Endothelial cell of umbilical vein (primary cell): Measurements from ENCODE around the gene PRKAG2. TPM values are rescaled to one million over a fixed set of nuclear protein-coding genes. Genes with fewer than 3 reads are reported as not detected.
"Not testable (repeated sequence)": the region's sequence is repeated elsewhere in the genome, so short reads cannot be mapped to it uniquely, and the experiment has no call there.

Source experiments
- BruUV-seq: library from RNA; stranded (reverse); fragments of 400-500 nt; replicated peaks from 2 replicates; lab custom pipeline; 2021; lab: Mats Ljungman, UMichigan
- CTCF ChIA-PET: fragments of 300-600, 350-600 bp; sonication (Branson Sonifier 250); formaldehyde crosslinking; loops from one replicate; lab custom pipeline; 2021; ENCODE audit warnings: antibody characterized with exemption, inconsistent platforms; lab: Charles Lee
- POLR2A ChIA-PET: fragments of 300-600, 350-600 bp; sonication (Branson Sonifier 250); formaldehyde crosslinking; loops from one replicate; lab custom pipeline; 2021; ENCODE audit warnings: antibody characterized with exemption, inconsistent platforms; lab: Charles Lee
- DNase-seq: peaks from one replicate; pipeline ENCODE4 v3.0.0-alpha.2; 2011; ENCODE audit warnings: low read depth, low spot score
- FAIRE-seq: peaks from 2 replicates; lab custom pipeline; 2011; peaks lifted over from hg19 to GRCh38; lab: Jason Lieb, UNC
- H2AFZ ChIP-seq: 2 replicates; pipeline ENCODE4 v1.6.0; 2012; ENCODE audit warnings: low read depth, low read length, control low read depth, inconsistent platforms
- H3K27ac ChIP-seq: 2 replicates; pipeline ENCODE4 v1.5.1; 2011; ENCODE audit warnings: low read depth, mild to moderate bottlenecking, control low read depth, low read length, moderate library complexity; ENCODE audit not compliant: insufficient read depth
- H3K27me3 ChIP-seq, 2 experiments: 2 replicates each; pipeline versions ENCODE4 v1.6.0 to v1.6.1; 2011; ENCODE audit warnings: low read length in 2 of 2, mixed read lengths in 1 of 2; ENCODE audit not compliant: control insufficient read depth in 2 of 2, insufficient read depth in 2 of 2
- H3K36me3 ChIP-seq, 2 experiments: 2 replicates in 1 of 2; 3 replicates in 1 of 2; pipeline ENCODE4 v1.5.1; 2011; ENCODE audit warnings: low read length in 2 of 2, mild to moderate bottlenecking in 1 of 2, moderate library complexity in 1 of 2; ENCODE audit not compliant: control insufficient read depth in 2 of 2, insufficient read depth in 2 of 2; ENCODE audit errors: extremely low read depth in 1 of 2
- H3K4me1 ChIP-seq: 3 replicates; pipeline ENCODE4 v1.5.1; 2011; ENCODE audit warnings: mild to moderate bottlenecking, low read length; ENCODE audit not compliant: control insufficient read depth, insufficient read depth; ENCODE audit errors: extremely low read depth
- H3K4me2 ChIP-seq: 2 replicates; pipeline ENCODE4 v1.6.1; 2011; ENCODE audit warnings: low read length, control low read depth, mixed read lengths; ENCODE audit not compliant: insufficient read depth
- H3K4me3 ChIP-seq, 3 experiments: fragments of 200-600 bp in 1 of 3; sonication (generic), shearing (Covaris generic) in 1 of 3; replicated peaks in 1 of 3; 2 replicates each; pipeline ENCODE4 v1.5.1; 2011 to 2016; ENCODE audit warnings: control low read depth in 3 of 3, low read length in 3 of 3, mild to moderate bottlenecking in 2 of 3, inconsistent platforms in 1 of 3, low read depth in 1 of 3, moderate library complexity in 1 of 3; ENCODE audit not compliant: insufficient read depth in 1 of 3
- H3K79me2 ChIP-seq: 2 replicates; pipeline ENCODE4 v1.6.0; 2012; ENCODE audit warnings: low read length, inconsistent platforms; ENCODE audit not compliant: control insufficient read depth, insufficient read depth
- H3K9ac ChIP-seq: replicated peaks from 2 replicates; pipeline ENCODE3; 2011; ENCODE audit warnings: low read length, control low read depth; ENCODE audit not compliant: insufficient read depth; ENCODE audit errors: extremely low read depth
- H3K9me1 ChIP-seq: replicated peaks from 3 replicates; pipeline ENCODE4 v1.6.0; 2011; ENCODE audit warnings: mild to moderate bottlenecking, low read length; ENCODE audit not compliant: control insufficient read depth, insufficient read depth; ENCODE audit errors: extremely low read depth
- H3K9me3 ChIP-seq: replicated peaks from 2 replicates; pipeline ENCODE4 v1.5.1; 2012; ENCODE audit warnings: low read length, inconsistent platforms; ENCODE audit not compliant: control insufficient read depth, insufficient read depth
- H4K20me1 ChIP-seq: replicated peaks from 2 replicates; pipeline ENCODE3; 2011; ENCODE audit warnings: mild to moderate bottlenecking, low read length; ENCODE audit not compliant: control insufficient read depth, insufficient read depth; ENCODE audit errors: extremely low read depth
- CTCF ChIP-seq, 2 donors: IDR thresholded peaks; 1 replicate in 1 of 2; 2 replicates in 1 of 2; pipeline ENCODE4 v1.5.1; 2011; ENCODE audit warnings: low read length in 2 of 2, mild to moderate bottlenecking in 2 of 2, moderate library complexity in 2 of 2, control low read depth in 1 of 2, inconsistent platforms in 1 of 2, low read depth in 1 of 2; ENCODE audit not compliant: insufficient read depth in 1 of 2; ENCODE audit errors: extremely low read depth in 1 of 2
- EZH2 ChIP-seq: IDR thresholded peaks from 2 replicates; pipeline ENCODE4 v1.6.1; 2012; ENCODE audit warnings: borderline replicate concordance, low read depth, mild to moderate bottlenecking, moderate library complexity, low read length, inconsistent platforms; ENCODE audit not compliant: severe bottlenecking
- FOS ChIP-seq: IDR thresholded peaks from 2 replicates; pipeline ENCODE4 v1.6.1; 2011; ENCODE audit warnings: mild to moderate bottlenecking, low read length, moderate library complexity, borderline replicate concordance; ENCODE audit not compliant: insufficient read depth
- GATA2 ChIP-seq: IDR thresholded peaks from 2 replicates; pipeline ENCODE4 v1.7.0; 2011; ENCODE audit warnings: low read depth, mild to moderate bottlenecking, moderate library complexity, mixed read lengths, low read length; ENCODE audit not compliant: insufficient read length, insufficient read depth
- JUN ChIP-seq: IDR thresholded peaks from 2 replicates; pipeline ENCODE4 v1.6.1; 2011; ENCODE audit warnings: borderline replicate concordance, low read depth; ENCODE audit not compliant: insufficient read length, insufficient read depth
- MYC ChIP-seq: IDR thresholded peaks from one replicate; pipeline ENCODE4 v1.6.1; 2011; ENCODE audit warnings: mild to moderate bottlenecking, low read depth, low read length
- POLR2A ChIP-seq: IDR thresholded peaks from 2 replicates; pipeline ENCODE4 v1.6.1; 2012; ENCODE audit warnings: low read depth, mild to moderate bottlenecking, control low read depth, low read length
- POLR2AphosphoS5 ChIP-seq: IDR thresholded peaks from 2 replicates; pipeline ENCODE4 v1.6.1; 2012; ENCODE audit warnings: low read depth, mild to moderate bottlenecking, control low read depth, low read length, moderate library complexity; ENCODE audit not compliant: insufficient read depth
- dilution Hi-C: fragments of 300-500 bp; cut with MboI; formaldehyde crosslinking; loops from one replicate; pipeline ENCODE4 v1.15.0; 2019; ENCODE audit warnings: low sequenced_read_pairs; ENCODE audit not compliant: extremely low pct_ligation_motif_present
- intact Hi-C: fragments of 100-400 bp; cut with micrococcal nuclease; formaldehyde crosslinking; loops from one replicate; pipeline ENCODE4 v1.10.0; 2022
- polyA plus RNA-seq, 4 experiments: library from polyadenylated mRNA; depleted of rRNA in 3 of 4; stranded (reverse) in 3 of 4; unstranded in 1 of 4; fragments of >200 nt; gene quantifications; 2 replicates each; pipeline versions ENCODE4 v1.2.1 to v1.2.3, GENCODE V29; 2011 to 2012; ENCODE audit warnings: missing spikeins in 1 of 4
- total RNA-seq: library from RNA; stranded (reverse); gene quantifications from 2 replicates; pipeline ENCODE4 v1.2.3, GENCODE V29; 2021
- TF ChIP-seq, protein P1 (sequence below): IDR thresholded peaks from 2 replicates; pipeline ENCODE4 v1.6.1; 2011; ENCODE audit not compliant: insufficient read depth, insufficient read length

The PRKAG2 gene
- total and polyA plus RNA-seq, 2 donors (not counting 3 experiments of a cell fraction or from before 2014, with no cell fraction given): 19.3 to 51.5 TPM

DNA sequence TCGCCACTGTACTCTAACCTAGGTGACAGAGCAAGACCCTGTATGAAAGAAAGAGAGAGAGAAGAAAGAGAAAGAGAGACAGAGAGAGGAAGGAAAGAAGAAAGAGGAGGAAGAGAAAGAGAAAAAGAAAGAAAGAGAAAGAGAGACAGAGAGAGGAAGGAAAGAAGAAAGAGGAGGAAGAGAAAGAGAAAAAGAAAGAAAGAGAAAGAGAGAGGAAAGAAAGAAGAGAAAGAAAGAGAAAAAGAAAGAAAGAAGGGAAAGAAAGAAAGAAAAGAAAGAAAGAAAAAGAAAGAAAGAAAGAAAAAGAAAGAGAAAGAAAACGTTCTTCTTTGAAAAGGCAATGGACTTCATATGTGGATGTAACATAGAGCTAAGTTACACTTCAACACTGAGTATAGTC, 340.7 kb downstream of the PRKAG2 start:
- FAIRE-seq, intact Hi-C loops, H3K9ac ChIP-seq, H3K9me3 ChIP-seq, H3K9me1 ChIP-seq, H3K4me3 ChIP-seq, H3K79me2 ChIP-seq, H2AFZ ChIP-seq, H3K4me2 ChIP-seq, DNase-seq, H3K36me3 ChIP-seq, H3K27ac ChIP-seq, POLR2A ChIA-PET, H4K20me1 ChIP-seq, BruUV-seq, H3K4me1 ChIP-seq, dilution Hi-C loops: not testable (repeated sequence)
- peaks cover 2 to 25% of the 10 kb centered on the region in 2 experiments for H3K27me3 ChIP-seq
- CTCF ChIA-PET: interaction anchor here (0.7 kb wide), 1 partner anchor 168 kb away, joined by 3 read pairs; no protein-coding TSS in a partner anchor

DNA sequence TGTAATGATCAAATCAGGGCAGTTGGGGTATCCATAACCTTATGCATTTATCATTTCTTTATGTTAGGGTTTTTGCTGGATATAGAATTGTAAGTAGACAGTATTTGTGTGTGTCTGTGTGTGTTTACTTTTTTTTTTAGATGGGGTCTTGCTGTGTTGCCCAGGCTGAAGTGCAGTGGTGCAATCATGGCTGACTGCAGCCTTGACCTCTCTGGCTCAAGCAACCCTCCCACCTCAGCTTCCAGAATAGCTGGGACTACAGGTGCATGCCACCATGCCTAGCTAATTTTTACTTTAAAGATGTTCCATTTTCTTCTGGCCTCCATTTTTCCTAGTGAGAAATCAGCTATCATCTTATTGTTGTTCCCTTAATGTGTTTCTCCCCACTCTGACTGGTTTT, 347.1 kb downstream of the PRKAG2 start:
- H3K27me3 ChIP-seq: peaks cover 0 to 1% of the 10 kb centered on the region in 2 experiments
- no peak for TF ChIP-seq MYC
- TF ChIP-seq GATA2: no peak
- no peak for TF ChIP-seq POLR2AphosphoS5
- no peak for TF ChIP-seq JUN
- TF ChIP-seq POLR2A: no peak
- no peak for TF ChIP-seq EZH2
- TF ChIP-seq CTCF (IDR thresholded peaks at IDR 0.05; ENCODE audit: extremely low read depth in 1 of 2, insufficient read depth in 1 of 2, low read depth in 1 of 2, low read length in 2 of 2): no peak
- TF ChIP-seq FOS: no peak
- TF ChIP-seq, protein P1, sequence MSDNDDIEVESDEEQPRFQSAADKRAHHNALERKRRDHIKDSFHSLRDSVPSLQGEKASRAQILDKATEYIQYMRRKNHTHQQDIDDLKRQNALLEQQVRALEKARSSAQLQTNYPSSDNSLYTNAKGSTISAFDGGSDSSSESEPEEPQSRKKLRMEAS: no peak
- no peak overlapping the region for H3K4me2 ChIP-seq
- H3K9me3 ChIP-seq: no peaks in the 10 kb centered on the region
- H3K4me3 ChIP-seq: no peak overlapping the region
- H3K9ac ChIP-seq: no peak overlapping the region
- BruUV-seq: no TSS peak
- no peak overlapping the region for H2AFZ ChIP-seq
- no peak overlapping the region for H3K27ac ChIP-seq
- H3K79me2 ChIP-seq: no peaks in the 10 kb centered on the region
- H3K4me1 ChIP-seq: no peaks in the 10 kb centered on the region
- FAIRE-seq (no peak), DNase-seq (no peak)
- dilution Hi-C loops: no loop called here
- intact Hi-C loops: no loop called here
- ChIA-PET CTCF (no interaction called here), POLR2A (no interaction called here)
- no peaks in the 10 kb centered on the region for H3K36me3 ChIP-seq
- no peaks in the 10 kb centered on the region for H3K9me1 ChIP-seq
- no peaks in the 10 kb centered on the region for H4K20me1 ChIP-seq
